HepG2 (cell line): ENCODE measurements around the gene TRA2B. TPM values are rescaled to one million over a fixed set of nuclear protein-coding genes. Genes with fewer than 3 reads are reported as not detected.

Source experiments
- ATAC-seq: fragments of 200-7000 bp; cut with Tn5 transposase; 3 replicates; pipeline ENCODE4 v1.9.1; 2020; ENCODE audit warnings: mild to moderate bottlenecking, moderate library complexity
- BruUV-seq: library from RNA; stranded (reverse); fragments of 400-500 nt; replicated peaks from 2 replicates; lab custom pipeline; 2021; lab: Mats Ljungman, UMichigan
- CTCF ChIA-PET: fragments of 300-600 bp; formaldehyde crosslinking; extraction: SDS; loops from one replicate; lab custom pipeline; 2021; ENCODE audit warnings: low total read pairs, inconsistent platforms, low intra/inter-chr PET ratio; lab: Yijun Ruan, JAX
- POLR2A ChIA-PET: fragments of 350-600 bp; sonication (Branson Sonifier 250); formaldehyde crosslinking; loops from one replicate; lab custom pipeline; 2020; ENCODE audit warnings: antibody characterized with exemption, inconsistent platforms; lab: Yijun Ruan, JAX
- DNase-seq: peaks from one replicate; pipeline ENCODE4 v3.0.0-alpha.2; 2015; ENCODE audit warnings: low spot score
- FAIRE-seq: peaks from 3 replicates; lab custom pipeline; 2011; peaks lifted over from hg19 to GRCh38; lab: Jason Lieb, UNC
- H2AFZ ChIP-seq: one replicate; pipeline ENCODE4 v1.6.1; 2011; ENCODE audit warnings: low read length, inconsistent platforms
- H3K27ac ChIP-seq: fragments of 300-600 bp; 3 replicates; pipeline ENCODE4 v1.8.0; 2011; ENCODE audit warnings: mixed run types, mild to moderate bottlenecking, mixed read lengths, low read length, inconsistent platforms; ENCODE audit not compliant: insufficient read depth; ENCODE audit errors: extremely low read length
- H3K27me3 ChIP-seq, 2 experiments: fragments of 200-600 bp in 1 of 2; 2 replicates in 1 of 2; 3 replicates in 1 of 2; pipeline versions ENCODE4 v1.6.0 to v1.8.0; 2011; ENCODE audit warnings: low read length in 2 of 2, mild to moderate bottlenecking in 2 of 2, moderate library complexity in 2 of 2, inconsistent platforms in 1 of 2; ENCODE audit not compliant: insufficient read depth in 2 of 2, control insufficient read depth in 1 of 2
- H3K36me3 ChIP-seq, 2 experiments: fragments of 200-600 bp in 1 of 2; replicated peaks in 1 of 2; 2 replicates in 1 of 2; 3 replicates in 1 of 2; pipeline versions ENCODE4 v1.5.1 to v1.8.0; 2011; ENCODE audit warnings: low read length in 2 of 2, inconsistent platforms in 1 of 2; ENCODE audit not compliant: insufficient read depth in 2 of 2, control insufficient read depth in 1 of 2
- H3K4me1 ChIP-seq: 2 replicates; pipeline ENCODE4 v1.5.1; 2012; ENCODE audit warnings: low read length, inconsistent platforms; ENCODE audit not compliant: insufficient read depth
- H3K4me2 ChIP-seq: 2 replicates; pipeline ENCODE4 v1.6.0; 2011; ENCODE audit warnings: low read depth, low read length, inconsistent platforms
- H3K4me3 ChIP-seq, 3 experiments: fragments of 200-600 bp in 1 of 3; sonication (generic), shearing (Covaris generic) in 1 of 3; replicated peaks in 1 of 3; 2 replicates each; pipeline ENCODE4 v1.5.1; 2011 to 2016; ENCODE audit warnings: low read length in 3 of 3, inconsistent platforms in 2 of 3, low read depth in 2 of 3, mild to moderate bottlenecking in 2 of 3, control low read depth in 1 of 3, mixed read lengths in 1 of 3; ENCODE audit not compliant: insufficient read depth in 1 of 3
- H3K79me2 ChIP-seq: one replicate; pipeline ENCODE4 v1.6.1; 2011; ENCODE audit warnings: low read length, inconsistent platforms; ENCODE audit not compliant: insufficient read depth
- H3K9ac ChIP-seq: 2 replicates; pipeline ENCODE4 v1.6.0; 2011; ENCODE audit warnings: mild to moderate bottlenecking, low read depth, low read length, inconsistent platforms; ENCODE audit not compliant: insufficient read depth
- H3K9me3 ChIP-seq: 2 replicates; pipeline ENCODE4 v1.5.1; 2012; ENCODE audit warnings: mild to moderate bottlenecking, low read length
- H4K20me1 ChIP-seq: 2 replicates; pipeline ENCODE4 v1.6.0; 2011; ENCODE audit warnings: inconsistent platforms, mild to moderate bottlenecking, low read length, moderate library complexity; ENCODE audit not compliant: insufficient read depth
- BRCA1 ChIP-seq: sonication (generic); formaldehyde crosslinking; IDR thresholded peaks from 2 replicates; pipeline ENCODE4 v1.4.0; 2020; ENCODE audit warnings: missing genetic modification reagents
- FOXP1 ChIP-seq, 2 experiments: fragments of 450-650 bp in 1 of 2; IDR thresholded peaks; 2 replicates each; pipeline ENCODE4 v1.6.1; 2017 to 2018; ENCODE audit warnings: antibody characterized with exemption in 1 of 2
- HMGXB3 ChIP-seq: sonication (generic); formaldehyde crosslinking; IDR thresholded peaks from 2 replicates; pipeline ENCODE4 v1.4.0; 2020; ENCODE audit warnings: missing genetic modification reagents, borderline replicate concordance
- MLX ChIP-seq: IDR thresholded peaks from 2 replicates; pipeline ENCODE4 v1.6.1; 2016
- NFE2L2 ChIP-seq: fragments of 150-350 bp; IDR thresholded peaks from 2 replicates; pipeline ENCODE4 v1.6.1; 2014; ENCODE audit warnings: low read length
- RBAK ChIP-seq: sonication (generic); formaldehyde crosslinking; IDR thresholded peaks from 2 replicates; pipeline ENCODE4 v1.5.1; 2020; ENCODE audit warnings: mild to moderate bottlenecking, missing genetic modification reagents
- SMARCE1 ChIP-seq: fragments of 450-650 bp; IDR thresholded peaks from 2 replicates; pipeline ENCODE4 v1.6.1; 2017; ENCODE audit warnings: borderline replicate concordance
- SP2 ChIP-seq: sonication (generic); formaldehyde crosslinking; IDR thresholded peaks from 2 replicates; pipeline ENCODE4 v1.5.1; 2020; ENCODE audit warnings: mild to moderate bottlenecking, missing genetic modification reagents
- ZBTB21 ChIP-seq: sonication (generic); formaldehyde crosslinking; IDR thresholded peaks from 2 replicates; pipeline ENCODE4 v1.4.0; 2020; ENCODE audit warnings: missing genetic modification reagents
- ZBTB44 ChIP-seq: sonication (generic); formaldehyde crosslinking; IDR thresholded peaks from 2 replicates; pipeline ENCODE4 v1.4.0; 2020; ENCODE audit warnings: missing genetic modification reagents
- ZNF33A ChIP-seq: sonication (generic); formaldehyde crosslinking; IDR thresholded peaks from 2 replicates; pipeline ENCODE4 v1.5.1; 2020; ENCODE audit warnings: missing genetic modification reagents, mild to moderate bottlenecking, moderate library complexity, borderline replicate concordance
- ZNF687 ChIP-seq: sonication (generic); formaldehyde crosslinking; IDR thresholded peaks from 2 replicates; pipeline ENCODE4 v1.5.1; 2020; ENCODE audit warnings: mild to moderate bottlenecking, missing genetic modification reagents, moderate library complexity
- ZNF790 ChIP-seq: sonication (generic); formaldehyde crosslinking; IDR thresholded peaks from 2 replicates; pipeline ENCODE4 v1.8.0; 2022; ENCODE audit warnings: missing genetic modification reagents, mild to moderate bottlenecking, borderline replicate concordance
- WGBS: methylation state at CpG from one replicate; pipeline ENCODE4 v1.1.6; 2017; ENCODE audit warnings: low lambda C conversion rate; 5-methylcytosine and 5-hydroxymethylcytosine counted together
- in situ Hi-C: cut with HindIII; loops from 2 replicates; pipeline ENCODE4 v1.10.0; 2017; ENCODE audit warnings: low pct_unique_long_range_greater_than_20kb; ENCODE audit not compliant: extremely low pct_ligation_motif_present
- intact Hi-C: fragments of 100-400 bp; cut with micrococcal nuclease; formaldehyde crosslinking; loops from one replicate; pipeline ENCODE4 v1.10.0; 2022; ENCODE audit not compliant: unreplicated experiment
- polyA plus RNA-seq, 8 experiments: library from polyadenylated mRNA; depleted of rRNA in 3 of 8; stranded (reverse) in 7 of 8; unstranded in 1 of 8; fragments of >200 nt; fragmentation: Illumina TruSeq in 4 of 8; extraction: Trizol in 4 of 8; gene quantifications; 2 replicates each; pipeline versions ENCODE4 v1.2.1 to v1.2.3, GENCODE V29; 2011 to 2016; ENCODE audit warnings: low read depth in 4 of 8, missing spikeins in 1 of 8, mixed read lengths in 1 of 8; ENCODE audit not compliant: insufficient read depth in 1 of 8
- total RNA-seq, 5 experiments: library from RNA; depleted of rRNA; stranded (reverse); fragments of >200 nt; fragmentation: Illumina TruSeq; extraction: Trizol; gene quantifications; 2 replicates each; pipeline ENCODE4 v1.2.3, GENCODE V29; 2016; ENCODE audit warnings: low read depth in 1 of 5

Gene TRA2B
- total and polyA plus RNA-seq, 2 of the 13 experiments (the other 11 are each of a cell fraction or from before 2014, with no cell fraction given), result 105 to 241 TPM

- in situ Hi-C loops, result no loop called here
- POLR2A ChIA-PET, result no interaction called here
- Histone ChIP-seq H3K9ac (no peak overlapping the region), H3K9me3 (no peaks in the 10 kb centered on the region), H3K27me3 (peaks cover 0 to 16% of the 10 kb centered on the region in 2 experiments; a peak in 2 of 5 replicates), H3K4me2 (no peak overlapping the region), H3K4me1 (no peaks in the 10 kb centered on the region), H3K4me3 (no peak overlapping the region), H2AFZ (no peak overlapping the region)
- FAIRE-seq (no peak), ATAC-seq (no peak), DNase-seq (no peak)
- CTCF ChIA-PET, result no interaction called here
- TF ChIP-seq SP2 (CRISPR knock-in tag) (no peak), HMGXB3 (CRISPR knock-in tag) (no peak), MLX (CRISPR knock-in tag) (no peak), NFE2L2 (no peak), SMARCE1 (no peak), ZNF33A (no peak), ZNF790 (CRISPR knock-in tag) (no peak), FOXP1 (IDR thresholded peaks at IDR 0.05) (no peak), FOXP1 (CRISPR knock-in tag; IDR thresholded peaks at IDR 0.05) (no peak), RBAK (CRISPR knock-in tag) (no peak), ZBTB44 (CRISPR knock-in tag) (no peak), ZBTB21 (CRISPR knock-in tag) (no peak), ZNF687 (CRISPR knock-in tag) (no peak), BRCA1 (CRISPR knock-in tag) (no peak)
- TF ChIP-seq, all 625 proteins: peak for 0
- Histone ChIP-seq H3K27ac (no peak overlapping the region), H4K20me1 (no peaks in the 10 kb centered on the region), H3K79me2 (no peaks in the 10 kb centered on the region), H3K36me3 (no peaks in the 10 kb centered on the region)
- 54% methylated on average over 1 of the region's 1 CpG for WGBS
- intact Hi-C loops, result no loop called here
- BruUV-seq, result no TSS peak
These were observed 53.2 kb downstream of the TRA2B start for GRCh38 chr3:185884641-185885040.
